ENCODE measurements around the gene GFI1. TPM values are rescaled to one million over a fixed set of nuclear protein-coding genes. Genes with fewer than 3 reads are reported as not detected.
A peak's percentile ranks its signal among the peaks of the same experiment; 100 is the strongest.

Gene GFI1
- total RNA-seq, 1 donor from 2014 or later, result not detected

DNA sequence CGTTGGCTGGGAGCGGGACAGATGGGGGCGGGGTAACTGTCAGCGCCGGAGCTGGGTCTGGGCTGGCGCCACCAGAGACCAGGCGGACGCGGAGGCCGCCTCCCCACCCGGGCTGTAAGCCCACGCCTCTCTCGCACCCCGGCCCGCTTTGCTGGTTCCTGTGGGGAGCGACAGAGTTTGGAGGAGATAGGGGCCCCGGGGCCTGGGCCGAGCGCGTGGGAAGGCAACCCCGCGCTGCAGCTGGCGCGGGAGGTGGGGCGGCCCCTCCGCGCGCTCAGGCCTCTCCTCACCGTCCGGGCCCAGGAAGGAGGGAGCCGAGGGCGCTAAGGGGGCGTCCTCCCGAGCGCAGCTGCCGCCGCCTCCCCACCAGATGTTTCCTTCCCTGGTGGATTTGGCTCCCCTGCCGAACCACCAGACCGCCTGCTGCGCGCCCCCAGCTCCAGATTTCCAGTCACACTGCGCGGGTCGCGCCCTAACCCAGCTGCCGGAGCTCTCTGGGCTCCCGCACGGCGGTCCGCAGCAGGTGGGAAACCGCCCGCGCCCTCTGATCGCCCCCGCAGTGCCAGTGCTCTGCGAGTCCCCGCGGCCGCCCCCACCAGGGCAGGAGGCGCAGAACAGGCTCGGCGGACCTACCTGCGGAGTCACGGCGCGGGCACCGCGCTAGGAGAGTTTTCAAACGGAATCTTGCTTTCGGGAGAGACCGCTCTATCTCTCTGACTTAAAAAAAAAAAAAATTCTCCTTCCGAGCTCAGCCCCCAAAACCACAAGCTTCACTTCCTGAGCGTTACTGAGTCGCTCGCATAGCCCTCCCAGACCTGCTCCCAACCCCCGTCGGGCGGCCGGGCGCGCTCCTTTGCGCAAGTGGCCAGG, 1.1 kb downstream of the GFI1 start:
- Histone ChIP-seq H3K9me3 (no peaks in the 10 kb centered on the region), H3K27ac (no peak overlapping the region), H3K36me3 (no peaks in the 10 kb centered on the region), H3K4me1 (peaks cover 24 to 47% of the 10 kb centered on the region in 2 donors), H3K4me3 (peak overlapping the region; percentile 56 to 60), H3K27me3 (peaks cover 43% of the 10 kb centered on the region)
- TF ChIP-seq, protein P1, sequence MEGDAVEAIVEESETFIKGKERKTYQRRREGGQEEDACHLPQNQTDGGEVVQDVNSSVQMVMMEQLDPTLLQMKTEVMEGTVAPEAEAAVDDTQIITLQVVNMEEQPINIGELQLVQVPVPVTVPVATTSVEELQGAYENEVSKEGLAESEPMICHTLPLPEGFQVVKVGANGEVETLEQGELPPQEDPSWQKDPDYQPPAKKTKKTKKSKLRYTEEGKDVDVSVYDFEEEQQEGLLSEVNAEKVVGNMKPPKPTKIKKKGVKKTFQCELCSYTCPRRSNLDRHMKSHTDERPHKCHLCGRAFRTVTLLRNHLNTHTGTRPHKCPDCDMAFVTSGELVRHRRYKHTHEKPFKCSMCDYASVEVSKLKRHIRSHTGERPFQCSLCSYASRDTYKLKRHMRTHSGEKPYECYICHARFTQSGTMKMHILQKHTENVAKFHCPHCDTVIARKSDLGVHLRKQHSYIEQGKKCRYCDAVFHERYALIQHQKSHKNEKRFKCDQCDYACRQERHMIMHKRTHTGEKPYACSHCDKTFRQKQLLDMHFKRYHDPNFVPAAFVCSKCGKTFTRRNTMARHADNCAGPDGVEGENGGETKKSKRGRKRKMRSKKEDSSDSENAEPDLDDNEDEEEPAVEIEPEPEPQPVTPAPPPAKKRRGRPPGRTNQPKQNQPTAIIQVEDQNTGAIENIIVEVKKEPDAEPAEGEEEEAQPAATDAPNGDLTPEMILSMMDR (IDR thresholded peaks at IDR 0.05), result peak in 1 of 3 experiments; percentile 15
- peak in 1 of 2 donors; percentile 69 for DNase-seq (ENCODE audit: low spot score in 2 of 2)
- intact Hi-C loops (cut with DNase I), result no loop called here

DNA sequence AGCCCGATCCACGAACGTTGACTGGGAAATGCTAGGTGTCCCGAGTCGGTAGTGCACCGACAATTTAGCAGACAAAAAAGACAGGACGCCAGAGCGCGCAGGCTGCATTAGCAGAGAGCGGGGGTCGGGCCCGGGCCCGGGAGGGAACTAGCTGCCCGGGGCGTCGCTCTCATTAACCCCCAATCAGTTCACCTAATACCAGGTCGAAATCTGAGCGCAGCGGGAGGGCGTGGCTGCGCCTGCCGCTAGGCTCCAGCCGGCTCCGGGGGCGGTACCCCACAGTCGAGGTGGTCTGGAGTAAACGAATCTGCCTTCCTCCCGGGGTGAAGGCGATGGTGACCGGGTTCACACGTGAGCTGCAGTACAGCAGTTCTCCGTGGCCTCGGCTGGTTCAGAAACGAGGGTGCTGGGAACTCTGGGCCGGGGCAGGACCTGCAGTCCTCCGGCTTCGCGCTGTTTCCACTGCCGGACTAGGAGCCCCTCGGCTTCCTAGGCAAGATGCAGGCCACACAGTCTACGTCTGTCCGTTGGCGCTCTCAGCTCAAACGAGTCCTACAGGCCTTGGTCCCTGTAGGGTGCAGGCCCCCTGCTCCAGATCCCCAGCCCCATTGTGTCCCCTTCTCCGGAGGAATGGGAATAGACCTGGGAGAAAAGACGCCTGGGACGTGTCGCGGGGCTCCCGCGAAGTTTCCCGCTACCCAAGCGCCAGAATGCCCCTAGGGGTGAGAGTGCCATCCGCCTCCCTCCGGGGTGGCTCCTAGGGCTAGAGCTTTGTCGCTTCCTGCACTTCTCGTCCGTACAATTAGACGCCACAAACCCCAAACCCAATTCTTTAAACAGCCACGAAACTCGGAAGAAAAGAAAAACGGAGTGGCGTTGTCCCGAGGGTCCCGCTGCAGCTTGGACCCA, 2.0 kb downstream of the GFI1 start:
- intact Hi-C loops (cut with DNase I), result no loop called here
- peaks cover 25 to 47% of the 10 kb centered on the region in 2 donors for H3K4me1 ChIP-seq

DNA sequence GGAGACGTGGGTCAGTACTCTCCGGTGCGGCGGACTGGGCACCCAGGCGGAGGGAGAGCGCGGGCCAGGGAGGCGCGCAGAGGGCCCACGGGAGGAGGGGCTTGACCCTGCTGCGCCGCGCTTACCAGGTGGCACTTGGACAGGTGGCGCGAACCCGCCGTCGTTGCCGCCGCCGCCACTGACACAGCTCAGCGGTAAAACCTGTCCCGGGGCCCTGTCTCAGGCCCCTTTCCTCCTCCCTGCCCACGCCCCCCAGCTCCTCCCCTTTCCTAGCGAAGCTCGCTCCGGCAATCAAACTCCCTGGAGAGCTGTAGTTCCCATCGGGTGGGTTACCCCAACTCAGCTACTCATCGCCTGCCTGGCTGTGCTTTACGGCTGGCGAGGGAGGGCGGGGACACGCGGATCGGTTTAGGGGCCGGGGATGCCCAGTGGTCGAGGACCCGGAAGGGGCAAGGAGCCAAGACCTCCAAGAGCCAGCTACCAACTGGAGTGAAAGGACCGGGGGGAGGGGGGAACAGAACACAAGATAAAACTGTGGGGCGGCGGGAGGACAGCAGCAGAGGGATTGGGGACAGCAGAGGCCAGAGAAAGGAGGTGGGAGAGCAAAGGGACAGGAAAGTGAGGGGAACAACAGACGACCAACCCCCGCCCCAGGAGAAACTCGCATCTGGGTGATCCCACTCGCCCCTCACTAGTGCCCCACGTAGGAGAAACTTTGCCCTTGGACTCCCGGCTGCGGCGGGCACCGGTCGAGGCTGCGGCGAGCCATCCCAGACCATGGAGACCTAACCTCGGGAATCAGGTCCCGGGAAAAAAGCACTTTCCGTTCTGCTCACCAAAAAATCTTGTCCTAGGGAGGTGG, 2.9 kb downstream of the GFI1 start:
- Histone ChIP-seq H3K27me3 (peaks cover 43% of the 10 kb centered on the region), H3K27ac (no peak overlapping the region), H3K4me1 (peaks cover 25 to 47% of the 10 kb centered on the region in 2 donors), H3K36me3 (no peaks in the 10 kb centered on the region), H3K9me3 (no peaks in the 10 kb centered on the region), H3K4me3 (peak overlapping the region; percentile 56 to 60)
- intact Hi-C loops (cut with DNase I), result no loop called here
- TF ChIP-seq, protein P1 (IDR thresholded peaks at IDR 0.05), result no peak
- DNase-seq (ENCODE audit: low spot score in 2 of 2), result no peak

More for the DNA sequence above, 2.0 kb downstream of the GFI1 start:
- TF ChIP-seq, protein P1 (IDR thresholded peaks at IDR 0.05), result no peak
- Histone ChIP-seq H3K4me3 (peak overlapping the region; percentile 56 to 60), H3K27ac (no peak overlapping the region), H3K9me3 (no peaks in the 10 kb centered on the region), H3K27me3 (peaks cover 43% of the 10 kb centered on the region), H3K36me3 (no peaks in the 10 kb centered on the region)
- no peak for DNase-seq (ENCODE audit: low spot score in 2 of 2)

DNA sequence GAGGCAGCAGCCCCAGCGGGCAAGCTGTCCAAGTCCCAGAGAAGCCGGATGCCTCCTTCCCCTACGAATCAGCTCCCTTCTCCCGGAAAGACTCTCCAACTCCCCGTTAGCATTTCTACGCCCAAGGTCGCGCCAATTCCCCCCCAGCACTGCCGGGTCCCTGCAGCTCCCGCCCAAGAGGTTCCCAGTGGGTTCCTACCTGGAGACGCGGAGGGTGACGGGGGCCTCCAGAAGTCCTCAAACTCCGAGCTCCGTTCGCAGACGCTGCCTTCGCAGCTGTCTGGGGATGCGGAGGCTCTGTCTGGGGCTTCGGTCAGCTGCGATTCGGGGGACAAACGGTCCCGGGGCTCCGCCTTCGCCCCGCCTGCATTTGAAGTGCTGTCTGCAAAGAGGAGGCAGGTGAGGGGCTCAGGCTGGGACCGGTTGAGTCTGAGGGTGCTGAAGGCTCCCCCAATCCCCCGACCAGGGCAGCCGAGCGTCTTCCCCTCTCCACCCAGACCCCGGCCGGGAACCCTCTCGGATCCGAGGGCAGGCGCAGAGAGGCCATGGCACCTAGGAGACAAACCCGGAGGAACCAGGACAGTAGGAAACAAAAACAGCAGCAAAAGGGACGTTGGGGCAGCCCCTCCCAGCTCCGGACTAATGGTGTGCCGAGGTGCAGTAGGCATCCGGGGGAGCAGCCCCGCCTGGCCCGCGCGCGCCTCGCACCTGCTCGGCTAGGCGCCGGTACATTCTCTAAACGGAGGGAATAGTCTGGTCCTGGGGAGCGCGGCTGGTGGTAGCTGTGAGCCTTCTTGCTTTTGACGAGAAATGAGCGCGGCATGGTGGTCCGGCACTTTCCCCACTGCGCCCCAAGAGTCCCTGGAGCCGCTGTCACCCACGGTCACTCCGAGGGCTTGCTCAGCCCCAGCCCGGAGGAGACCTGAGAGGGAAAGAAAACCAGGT, 3.8 kb downstream of the GFI1 start:
- TF ChIP-seq, protein P1 (IDR thresholded peaks at IDR 0.05), result no peak
- H3K4me1 ChIP-seq, result peaks cover 25 to 47% of the 10 kb centered on the region in 2 donors
- H3K36me3 ChIP-seq, result no peaks in the 10 kb centered on the region
- H3K27ac ChIP-seq, result no peak overlapping the region
- H3K27me3 ChIP-seq, result peaks cover 43% of the 10 kb centered on the region
- intact Hi-C loops (cut with DNase I), result no loop called here
- peak overlapping the region; percentile 56 to 60 for H3K4me3 ChIP-seq
- DNase-seq (ENCODE audit: low spot score in 2 of 2), result no peak
- H3K9me3 ChIP-seq, result no peaks in the 10 kb centered on the region
